Suprapubic skin (tissue), 3 donors: ENCODE data around the gene SMARCD3.

ENCODE experiments used
- CTCF ChIP-seq, 2 donors: fragments of 200-600 bp in 1 of 2; fragments of 450-650 bp in 1 of 2; sonication (generic) in 1 of 2; IDR thresholded peaks; one replicate each; pipeline ENCODE4 v1.5.1; 2016 to 2019; ENCODE audit warnings: antibody characterized with exemption in 2 of 2, mild to moderate bottlenecking in 1 of 2, moderate library complexity in 1 of 2
- POLR2A ChIP-seq, 2 donors: fragments of 450-650 bp; IDR thresholded peaks; one replicate each; pipeline ENCODE4 v1.6.1; 2017; ENCODE audit warnings: antibody characterized with exemption in 2 of 2, mild to moderate bottlenecking in 2 of 2, moderate library complexity in 2 of 2

- TF ChIP-seq POLR2A (IDR thresholded peaks at IDR 0.05) (no peak), CTCF (IDR thresholded peaks at IDR 0.05) (no peak)
Measured at GRCh38 chr7:151276666-151277590, 28.4 kb upstream of the SMARCD3 start.
